SU-DHL-6 (cell line): ENCODE data around the gene IL1A.

Experiments used
- H2AFZ ChIP-seq: fragments of 200-600 bp; sonication (generic); 2 replicates; pipeline ENCODE4 v1.6.1; 2014; ENCODE audit warnings: low read depth, mild to moderate bottlenecking, moderate library complexity, mixed read lengths, antibody characterized with exemption, low read length; ENCODE audit not compliant: severe bottlenecking
- H3F3A ChIP-seq: fragments of 200-600 bp; shearing (Covaris generic); 2 replicates; pipeline ENCODE4 v1.6.0; 2016; ENCODE audit warnings: antibody characterized with exemption, mild to moderate bottlenecking; ENCODE audit not compliant: insufficient read depth
- H3K27ac ChIP-seq: fragments of 200-600 bp; sonication (generic); 2 replicates; pipeline ENCODE4 v1.5.1; 2016; ENCODE audit warnings: low read depth, mild to moderate bottlenecking, low read length, moderate library complexity, mixed read lengths
- H3K27me3 ChIP-seq: fragments of 200-600 bp; sonication (generic), shearing (Covaris generic); 2 replicates; pipeline ENCODE4 v1.6.0; 2014; ENCODE audit warnings: mild to moderate bottlenecking, low read length
- H3K36me3 ChIP-seq: fragments of 200-600 bp; sonication (generic); 2 replicates; pipeline ENCODE4 v1.6.1; 2014; ENCODE audit warnings: mild to moderate bottlenecking, low read length, mixed read lengths
- H3K4me2 ChIP-seq: fragments of 300-600, 200-600 bp; shearing (Covaris generic), sonication (generic); 2 replicates; pipeline ENCODE4 v1.6.0; 2014; ENCODE audit warnings: low read length, low read depth, mild to moderate bottlenecking; ENCODE audit not compliant: poor library complexity, severe bottlenecking
- H3K4me3 ChIP-seq: fragments of 200-600 bp; sonication (generic); 2 replicates; pipeline ENCODE4 v1.5.1; 2014; ENCODE audit warnings: antibody characterized with exemption, low read length, mild to moderate bottlenecking, mixed read lengths; ENCODE audit not compliant: insufficient read depth, poor library complexity, severe bottlenecking
- H3K79me2 ChIP-seq: fragments of 200-600 bp; sonication (generic); 2 replicates; pipeline ENCODE4 v1.6.1; 2014; ENCODE audit warnings: mild to moderate bottlenecking, low read length, moderate library complexity; ENCODE audit not compliant: insufficient read depth
- H3K9ac ChIP-seq: fragments of 200-600 bp; sonication (generic); 2 replicates; pipeline ENCODE4 v1.7.0; 2014; ENCODE audit warnings: mild to moderate bottlenecking, low read length
- H3K9me2 ChIP-seq: fragments of 200-600 bp; sonication (generic); replicated peaks from 2 replicates; pipeline ENCODE4 v1.6.1; 2014; ENCODE audit warnings: low read length; ENCODE audit not compliant: insufficient read depth
- H3K9me3 ChIP-seq: fragments of 200-600 bp; sonication (generic); 2 replicates; pipeline ENCODE4 v1.6.1; 2014; ENCODE audit warnings: low read length, mixed read lengths; ENCODE audit not compliant: insufficient read depth
- H4K20me1 ChIP-seq: fragments of 200-600 bp; sonication (generic); 2 replicates; pipeline ENCODE4 v1.6.1; 2014; ENCODE audit warnings: low read depth, mild to moderate bottlenecking, antibody characterized with exemption, low read length, moderate library complexity, mixed read lengths
- CTCF ChIP-seq: fragments of 200-600 bp; sonication (generic); IDR thresholded peaks from one replicate; pipeline ENCODE4 v1.5.1; 2017; ENCODE audit warnings: antibody characterized with exemption, mild to moderate bottlenecking, low read length, moderate library complexity; ENCODE audit not compliant: insufficient read depth, poor library complexity, severe bottlenecking
- EZH2phosphoT487 ChIP-seq: fragments of 200-600 bp; sonication (generic), shearing (Covaris generic); conservative IDR thresholded peaks from 2 replicates; pipeline ENCODE4 v1.6.1; 2018; ENCODE audit warnings: mild to moderate bottlenecking, antibody characterized with exemption, low read length, moderate library complexity, mixed read lengths

Gene IL1A

GRCh38 chr2:112773556-112773955, 10.7 kb downstream of the IL1A start:
- no peaks in the 10 kb centered on the region for H3F3A ChIP-seq
- no peak overlapping the region for H3K27ac ChIP-seq
- H4K20me1 ChIP-seq: no peaks in the 10 kb centered on the region
- H3K36me3 ChIP-seq: no peaks in the 10 kb centered on the region
- H3K9me3 ChIP-seq: no peaks in the 10 kb centered on the region
- no peak overlapping the region for H3K4me3 ChIP-seq
- no peaks in the 10 kb centered on the region for H3K79me2 ChIP-seq
- no peak for TF ChIP-seq EZH2phosphoT487
- no peak for TF ChIP-seq CTCF
- no peak overlapping the region for H3K4me2 ChIP-seq
- no peak overlapping the region for H2AFZ ChIP-seq
- no peaks in the 10 kb centered on the region for H3K9me2 ChIP-seq
- H3K9ac ChIP-seq: no peak overlapping the region
- no peaks in the 10 kb centered on the region for H3K27me3 ChIP-seq

GRCh38 chr2:112772911-112773475, 11.3 kb downstream of the IL1A start:
- H3K36me3 ChIP-seq: no peaks in the 10 kb centered on the region
- no peak overlapping the region for H3K27ac ChIP-seq
- H3K79me2 ChIP-seq: no peaks in the 10 kb centered on the region
- H3K27me3 ChIP-seq: no peaks in the 10 kb centered on the region
- no peaks in the 10 kb centered on the region for H4K20me1 ChIP-seq
- no peaks in the 10 kb centered on the region for H3F3A ChIP-seq
- TF ChIP-seq EZH2phosphoT487: no peak
- TF ChIP-seq CTCF: no peak
- no peaks in the 10 kb centered on the region for H3K9me2 ChIP-seq
- H3K9me3 ChIP-seq: no peaks in the 10 kb centered on the region
- H3K4me3 ChIP-seq: no peak overlapping the region
- H3K9ac ChIP-seq: no peak overlapping the region
- H2AFZ ChIP-seq: no peak overlapping the region
- no peak overlapping the region for H3K4me2 ChIP-seq

- H3K9me3 ChIP-seq: no peaks in the 10 kb centered on the region
- no peaks in the 10 kb centered on the region for H3F3A ChIP-seq
- no peak overlapping the region for H3K27ac ChIP-seq
- H2AFZ ChIP-seq: no peak overlapping the region
- H3K27me3 ChIP-seq: no peaks in the 10 kb centered on the region
- H3K4me2 ChIP-seq: no peak overlapping the region
- no peaks in the 10 kb centered on the region for H4K20me1 ChIP-seq
- no peak overlapping the region for H3K9ac ChIP-seq
- H3K9me2 ChIP-seq: no peaks in the 10 kb centered on the region
- TF ChIP-seq EZH2phosphoT487: no peak
- no peak for TF ChIP-seq CTCF
- H3K36me3 ChIP-seq: no peaks in the 10 kb centered on the region
- no peak overlapping the region for H3K4me3 ChIP-seq
- no peaks in the 10 kb centered on the region for H3K79me2 ChIP-seq
Observed at GRCh38 chr2:112772322-112772721, 12.0 kb downstream of the IL1A start.

GRCh38 chr2:112768432-112768831, 15.9 kb downstream of the IL1A start:
- Histone ChIP-seq H3K4me2 (no peak overlapping the region), H3K27ac (no peak overlapping the region), H3F3A (no peaks in the 10 kb centered on the region), H3K79me2 (peaks cover 9% of the 10 kb centered on the region), H3K9ac (no peak overlapping the region), H3K9me3 (no peaks in the 10 kb centered on the region), H4K20me1 (no peaks in the 10 kb centered on the region), H3K9me2 (no peaks in the 10 kb centered on the region), H3K27me3 (no peaks in the 10 kb centered on the region), H3K4me3 (no peak overlapping the region), H3K36me3 (no peaks in the 10 kb centered on the region), H2AFZ (no peak overlapping the region)
- TF ChIP-seq CTCF: no peak
- no peak for TF ChIP-seq EZH2phosphoT487
